DOHH2 (cell line): ENCODE data around the gene KRTAP5-11.

Source experiments
- H3F3A ChIP-seq: fragments of 200-600 bp; sonication (generic), shearing (Covaris generic); 2 replicates; pipeline ENCODE4 v1.6.0; 2016; ENCODE audit warnings: antibody characterized with exemption, mild to moderate bottlenecking; ENCODE audit not compliant: control insufficient read depth, insufficient read depth
- H3K27ac ChIP-seq: fragments of 200-600 bp; sonication (generic); 2 replicates; pipeline ENCODE4 v1.5.1; 2014; ENCODE audit warnings: low read depth, mild to moderate bottlenecking, low read length, moderate library complexity
- H3K27me3 ChIP-seq: fragments of 200-600 bp; sonication (generic); 2 replicates; pipeline ENCODE4 v1.6.1; 2014; ENCODE audit warnings: mild to moderate bottlenecking, low read length, mixed read lengths; ENCODE audit not compliant: control insufficient read depth
- H3K36me3 ChIP-seq: fragments of 200-600 bp; sonication (generic); 2 replicates; pipeline ENCODE4 v1.6.1; 2014; ENCODE audit warnings: mild to moderate bottlenecking, low read length, moderate library complexity, mixed read lengths; ENCODE audit not compliant: control insufficient read depth
- H3K4me1 ChIP-seq: fragments of 200-600 bp; sonication (generic); 2 replicates; pipeline ENCODE4 v1.6.1; 2014; ENCODE audit warnings: mild to moderate bottlenecking, low read length, mixed read lengths; ENCODE audit not compliant: control insufficient read depth
- H3K4me2 ChIP-seq: fragments of 200-600 bp; sonication (generic); 2 replicates; pipeline ENCODE4 v1.6.0; 2014; ENCODE audit warnings: mild to moderate bottlenecking, low read length, moderate library complexity
- H3K4me3 ChIP-seq: fragments of 200-600 bp; sonication (generic); 2 replicates; pipeline ENCODE4 v1.5.1; 2014; ENCODE audit warnings: mild to moderate bottlenecking, low read length, mixed read lengths
- H3K79me2 ChIP-seq: fragments of 200-600 bp; sonication (generic); 2 replicates; pipeline ENCODE4 v1.6.1; 2014; ENCODE audit warnings: mild to moderate bottlenecking, low read length, mixed read lengths; ENCODE audit not compliant: control insufficient read depth
- H3K9me2 ChIP-seq: fragments of 200-600 bp; sonication (generic); replicated peaks from 2 replicates; pipeline ENCODE4 v1.6.1; 2014; ENCODE audit warnings: mild to moderate bottlenecking, low read length, mixed read lengths; ENCODE audit not compliant: control insufficient read depth
- H3K9me3 ChIP-seq: fragments of 200-600 bp; sonication (generic); 2 replicates; pipeline ENCODE4 v1.6.1; 2014; ENCODE audit warnings: antibody characterized with exemption, low read length, mixed read lengths; ENCODE audit not compliant: control insufficient read depth, insufficient read depth
- H4K20me1 ChIP-seq: fragments of 200-600 bp; sonication (generic); 2 replicates; pipeline ENCODE4 v1.6.0; 2014; ENCODE audit warnings: low read depth, mild to moderate bottlenecking, antibody characterized with exemption, low read length, moderate library complexity; ENCODE audit not compliant: control insufficient read depth, insufficient read depth
- EZH2phosphoT487 ChIP-seq: fragments of 200-600 bp; sonication (generic); IDR thresholded peaks from 2 replicates; pipeline ENCODE4 v1.6.1; 2017; ENCODE audit warnings: borderline replicate concordance, mild to moderate bottlenecking, antibody characterized with exemption, low read length, moderate library complexity, mixed read lengths
- TF ChIP-seq, protein P1 (sequence below): fragments of 200-600 bp; sonication (generic); IDR thresholded peaks from one replicate; pipeline ENCODE4 v1.5.1; 2014; ENCODE audit warnings: antibody characterized with exemption, mild to moderate bottlenecking, low read depth, low read length; ENCODE audit not compliant: poor library complexity, severe bottlenecking

Gene KRTAP5-11

GRCh38 chr11:71544525-71545214 lies 38.0 kb downstream of the KRTAP5-11 start:
- H3K9me2 ChIP-seq: no peaks in the 10 kb centered on the region
- H3K4me2 ChIP-seq: no peak overlapping the region
- TF ChIP-seq, protein P1, sequence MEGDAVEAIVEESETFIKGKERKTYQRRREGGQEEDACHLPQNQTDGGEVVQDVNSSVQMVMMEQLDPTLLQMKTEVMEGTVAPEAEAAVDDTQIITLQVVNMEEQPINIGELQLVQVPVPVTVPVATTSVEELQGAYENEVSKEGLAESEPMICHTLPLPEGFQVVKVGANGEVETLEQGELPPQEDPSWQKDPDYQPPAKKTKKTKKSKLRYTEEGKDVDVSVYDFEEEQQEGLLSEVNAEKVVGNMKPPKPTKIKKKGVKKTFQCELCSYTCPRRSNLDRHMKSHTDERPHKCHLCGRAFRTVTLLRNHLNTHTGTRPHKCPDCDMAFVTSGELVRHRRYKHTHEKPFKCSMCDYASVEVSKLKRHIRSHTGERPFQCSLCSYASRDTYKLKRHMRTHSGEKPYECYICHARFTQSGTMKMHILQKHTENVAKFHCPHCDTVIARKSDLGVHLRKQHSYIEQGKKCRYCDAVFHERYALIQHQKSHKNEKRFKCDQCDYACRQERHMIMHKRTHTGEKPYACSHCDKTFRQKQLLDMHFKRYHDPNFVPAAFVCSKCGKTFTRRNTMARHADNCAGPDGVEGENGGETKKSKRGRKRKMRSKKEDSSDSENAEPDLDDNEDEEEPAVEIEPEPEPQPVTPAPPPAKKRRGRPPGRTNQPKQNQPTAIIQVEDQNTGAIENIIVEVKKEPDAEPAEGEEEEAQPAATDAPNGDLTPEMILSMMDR: no peak
- no peak for TF ChIP-seq EZH2phosphoT487
- H3K36me3 ChIP-seq: no peaks in the 10 kb centered on the region
- H3K4me1 ChIP-seq: no peaks in the 10 kb centered on the region
- H4K20me1 ChIP-seq: no peaks in the 10 kb centered on the region
- H3K4me3 ChIP-seq: no peak overlapping the region
- peaks cover 24% of the 10 kb centered on the region for H3K27me3 ChIP-seq
- H3F3A ChIP-seq: no peaks in the 10 kb centered on the region
- no peak overlapping the region for H3K27ac ChIP-seq
- no peaks in the 10 kb centered on the region for H3K79me2 ChIP-seq
- H3K9me3 ChIP-seq: peaks cover 3% of the 10 kb centered on the region

GRCh38 chr11:71543866-71544265 lies 38.8 kb downstream of the KRTAP5-11 start:
- no peaks in the 10 kb centered on the region for H4K20me1 ChIP-seq
- no peak overlapping the region for H3K27ac ChIP-seq
- no peaks in the 10 kb centered on the region for H3K79me2 ChIP-seq
- no peak for TF ChIP-seq EZH2phosphoT487
- TF ChIP-seq, protein P1: no peak
- peaks cover 3% of the 10 kb centered on the region for H3K9me3 ChIP-seq
- H3K4me2 ChIP-seq: no peak overlapping the region
- peaks cover 21% of the 10 kb centered on the region for H3K27me3 ChIP-seq
- no peaks in the 10 kb centered on the region for H3K36me3 ChIP-seq
- no peaks in the 10 kb centered on the region for H3K9me2 ChIP-seq
- H3K4me3 ChIP-seq: no peak overlapping the region
- no peaks in the 10 kb centered on the region for H3F3A ChIP-seq
- H3K4me1 ChIP-seq: no peaks in the 10 kb centered on the region

- Histone ChIP-seq H3K27me3 (peaks cover 19% of the 10 kb centered on the region), H4K20me1 (no peaks in the 10 kb centered on the region), H3F3A (no peaks in the 10 kb centered on the region), H3K4me3 (no peak overlapping the region), H3K4me1 (no peaks in the 10 kb centered on the region), H3K36me3 (no peaks in the 10 kb centered on the region), H3K27ac (no peak overlapping the region), H3K4me2 (no peak overlapping the region), H3K9me3 (peaks cover 3% of the 10 kb centered on the region), H3K79me2 (no peaks in the 10 kb centered on the region), H3K9me2 (no peaks in the 10 kb centered on the region)
- TF ChIP-seq EZH2phosphoT487: no peak
- TF ChIP-seq, protein P1: no peak
Measured at GRCh38 chr11:71542879-71543777, 39.5 kb downstream of the KRTAP5-11 start.
